HFFc6 (cell line): Measurements from ENCODE around the gene STRA8. TPM values are rescaled to one million over a fixed set of nuclear protein-coding genes. Genes with fewer than 3 reads are reported as not detected.

Source experiments
- DNase-seq: peaks from one replicate; pipeline ENCODE4 v3.0.0-alpha.2; 2018
- H3K27ac Mint-ChIP-seq: 2 replicates; pipeline ENCODE4 v1.8.0; 2020; ENCODE audit warnings: mild to moderate bottlenecking, mixed read lengths
- H3K27me3 Mint-ChIP-seq: 2 replicates; pipeline ENCODE4 v1.8.0; 2021; ENCODE audit warnings: mild to moderate bottlenecking, moderate library complexity, mixed read lengths; ENCODE audit not compliant: insufficient read depth
- H3K36me3 Mint-ChIP-seq: 2 replicates; pipeline ENCODE4 v1.8.0; 2021; ENCODE audit warnings: low read depth, mixed read lengths
- H3K4me1 Mint-ChIP-seq: 2 replicates; pipeline ENCODE4 v1.8.0; 2020; ENCODE audit warnings: low read depth, mixed read lengths
- H3K4me3 Mint-ChIP-seq: 2 replicates; pipeline ENCODE4 v1.8.0; 2020; ENCODE audit warnings: mild to moderate bottlenecking, moderate library complexity, mixed read lengths
- H3K9me3 Mint-ChIP-seq: 2 replicates; pipeline ENCODE4 v1.8.0; 2020; ENCODE audit warnings: mild to moderate bottlenecking, mixed read lengths
- CTCF ChIP-seq: fragments of 200-600 bp; sonication (generic); IDR thresholded peaks from 2 replicates; pipeline ENCODE4 v1.5.0; 2021; ENCODE audit warnings: antibody characterized with exemption, mild to moderate bottlenecking
- total RNA-seq, 6 experiments: library from RNA; stranded (reverse); fragmentation: NEBNext Ultra II Directional; extraction: Animal tissue kit (Norgen Biotek cat#: 25700); gene quantifications; 2 replicates in 1 of 6; 3 replicates in 5 of 6; pipeline ENCODE4 v1.2.3, GENCODE V29; 2021

Gene STRA8
- total RNA-seq, 6 experiments from 2014 or later = not detected

- Mint-ChIP-seq H3K4me3 (peak overlapping the region; percentile 71), H3K36me3 (peaks cover 63% of the 10 kb centered on the region), H3K27ac (peak overlapping the region; percentile 96), H3K9me3 (no peaks in the 10 kb centered on the region), H3K4me1 (peaks cover 62% of the 10 kb centered on the region), H3K27me3 (no peaks in the 10 kb centered on the region; the same call in none of the 2 replicates)
- peak; percentile 94 for DNase-seq
- TF ChIP-seq CTCF = no peak
Measured at GRCh38 chr7:135193615-135194081, 40.0 kb upstream of the STRA8 start.

DNA sequence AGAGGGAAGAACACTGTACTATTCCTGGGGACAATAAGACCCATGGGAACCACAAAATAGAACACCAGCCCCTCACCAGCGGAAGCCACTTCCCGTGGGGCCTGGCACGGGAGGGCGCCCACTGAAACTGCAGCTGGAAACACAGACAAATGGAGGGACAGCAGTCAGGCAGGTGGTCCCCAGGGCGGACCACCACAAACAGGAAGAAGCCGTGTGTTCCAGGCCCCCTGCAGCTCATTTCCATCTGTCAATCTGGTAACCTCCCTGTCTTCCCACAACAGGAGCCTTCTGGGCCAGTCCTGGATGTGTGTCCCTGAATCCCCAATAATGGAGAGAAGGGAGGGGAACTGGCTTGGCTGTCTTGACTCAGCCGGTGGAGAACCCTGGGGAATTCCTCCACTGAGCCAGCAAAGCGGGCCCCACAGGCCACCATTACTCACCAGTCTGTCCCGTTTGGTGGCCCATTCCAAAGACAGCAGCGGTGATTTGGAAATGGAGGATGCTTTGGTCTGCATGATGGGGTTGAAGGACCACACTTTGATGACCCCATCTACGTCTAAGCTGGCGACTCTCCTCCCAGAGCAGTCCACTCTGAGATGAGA is 39.0 kb upstream of the STRA8 start:
- Mint-ChIP-seq H3K27me3 (no peaks in the 10 kb centered on the region; the same call in none of the 2 replicates), H3K4me3 (peak overlapping the region; percentile 71), H3K36me3 (peaks cover 66% of the 10 kb centered on the region), H3K27ac (peak overlapping the region; percentile 96), H3K9me3 (no peaks in the 10 kb centered on the region), H3K4me1 (peaks cover 69% of the 10 kb centered on the region)
- no peak for TF ChIP-seq CTCF
- no peak for DNase-seq

- TF ChIP-seq CTCF = no peak
- no peak for DNase-seq
- Mint-ChIP-seq H3K4me3 (no peak overlapping the region), H3K27ac (peak overlapping the region; percentile 96), H3K9me3 (no peaks in the 10 kb centered on the region), H3K36me3 (peaks cover 62% of the 10 kb centered on the region), H3K27me3 (no peaks in the 10 kb centered on the region; the same call in none of the 2 replicates), H3K4me1 (peaks cover 63% of the 10 kb centered on the region)
Measured at GRCh38 chr7:135195156-135195555, 38.5 kb upstream of the STRA8 start.

DNA sequence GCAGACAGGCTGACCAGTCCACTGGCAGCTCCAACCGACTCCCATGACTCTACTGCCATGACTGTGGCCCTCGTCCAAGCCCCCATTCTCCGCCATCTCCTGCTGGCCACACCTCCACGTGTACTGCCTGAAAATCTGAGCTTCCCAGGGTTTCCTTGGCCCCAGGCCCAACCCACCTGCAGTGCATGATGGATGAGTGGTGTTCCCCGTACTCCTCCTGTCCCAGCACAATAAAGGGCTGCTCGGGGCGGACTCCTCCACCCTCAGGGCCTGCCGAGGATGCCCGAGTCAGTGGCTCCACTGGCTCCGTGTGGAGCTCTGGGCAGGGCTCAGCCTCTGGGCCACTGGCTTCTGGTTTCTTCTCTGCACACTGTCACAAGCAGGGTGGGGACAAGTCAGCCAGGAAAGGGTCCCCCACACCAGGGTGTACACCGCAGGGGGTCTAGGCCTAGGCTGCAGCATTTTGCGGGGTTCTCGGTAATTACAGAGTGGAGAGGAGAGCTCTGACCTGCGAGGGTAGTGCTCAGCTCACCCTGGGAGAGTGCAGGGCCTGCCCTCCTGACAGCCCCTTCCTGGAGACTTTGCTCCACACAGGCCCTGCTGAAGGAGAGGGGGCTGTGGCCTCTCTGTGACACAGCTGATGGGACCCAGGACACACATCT is 37.5 kb upstream of the STRA8 start:
- Mint-ChIP-seq H3K27me3 (no peaks in the 10 kb centered on the region; the same call in none of the 2 replicates), H3K4me3 (no peak overlapping the region), H3K4me1 (peaks cover 64% of the 10 kb centered on the region), H3K27ac (no peak overlapping the region), H3K9me3 (no peaks in the 10 kb centered on the region), H3K36me3 (peaks cover 59% of the 10 kb centered on the region)
- TF ChIP-seq CTCF = no peak
- DNase-seq = no peak

GRCh38 chr7:135197343-135197742 is 36.3 kb upstream of the STRA8 start:
- Mint-ChIP-seq H3K27ac (peak overlapping the region; percentile 8; the same call in 1 of the 2 replicates), H3K4me3 (no peak overlapping the region), H3K27me3 (no peaks in the 10 kb centered on the region; the same call in none of the 2 replicates), H3K9me3 (no peaks in the 10 kb centered on the region), H3K4me1 (peaks cover 66% of the 10 kb centered on the region), H3K36me3 (peaks cover 58% of the 10 kb centered on the region)
- DNase-seq = no peak
- no peak for TF ChIP-seq CTCF
